ENCODE data around the gene FOXI2.

Gene FOXI2

DNA sequence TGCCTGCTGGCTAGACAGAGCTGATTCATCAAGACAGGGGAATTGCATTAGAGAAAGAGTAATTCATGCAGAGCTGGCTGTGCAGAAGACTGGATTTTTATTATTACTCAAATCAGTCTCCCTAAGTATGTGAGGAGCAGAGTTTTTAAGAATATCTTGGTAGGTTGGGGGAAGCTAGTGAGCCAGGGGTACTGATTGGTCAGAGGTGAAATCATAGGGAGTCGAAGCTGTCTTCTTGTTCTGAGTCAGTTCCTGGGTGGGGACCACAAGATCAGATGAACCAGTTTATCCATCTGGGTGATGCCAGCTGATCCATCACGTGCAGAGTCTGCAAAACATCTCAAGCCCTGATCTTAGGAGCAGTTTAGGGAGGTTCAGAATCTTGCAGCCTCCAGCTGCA is 39.8 kb downstream of the FOXI2 start:
- no peak for ATAC-seq (ENCODE audit: insufficient read depth, low read depth)
- no peak overlapping the region for H3K27ac ChIP-seq (ENCODE audit: low read length)
- H3K4me1 ChIP-seq (ENCODE audit: insufficient read depth, low read length), result no peaks in the 10 kb centered on the region

DNA sequence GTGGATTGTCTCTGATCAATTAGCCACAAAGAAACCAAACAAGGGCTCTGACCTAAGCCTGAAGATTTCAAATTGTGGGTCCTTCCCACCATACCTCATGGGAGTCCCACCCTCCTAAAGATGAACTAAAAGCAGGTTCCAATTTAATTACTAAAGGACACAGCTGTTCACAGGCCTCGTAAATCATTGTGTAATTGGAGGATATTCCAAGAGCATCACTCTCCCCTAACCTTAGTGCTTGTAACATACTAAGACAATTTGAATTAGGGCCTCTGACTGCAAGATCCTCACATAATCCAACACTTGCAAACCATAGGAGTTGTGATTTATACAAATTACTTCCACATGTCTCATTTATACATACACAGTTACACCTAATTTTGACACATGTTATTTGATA is 44.4 kb downstream of the FOXI2 start:
- Histone ChIP-seq H3K4me2 (ENCODE audit: insufficient read depth, low read length) (no peak overlapping the region), H3K9me3 (ENCODE audit: insufficient read depth, low read length, severe bottlenecking) (no peaks in the 10 kb centered on the region), H3K9ac (ENCODE audit: low read depth, low read length) (no peak overlapping the region), H3K27ac (ENCODE audit: low read length) (no peak overlapping the region), H3K79me2 (ENCODE audit: insufficient read depth, low read length) (no peaks in the 10 kb centered on the region), H3K27me3 (ENCODE audit: insufficient read depth, low read length, poor library complexity) (no peaks in the 10 kb centered on the region), H3K4me3 (ENCODE audit: low read depth in 1 of 2, low read length in 2 of 2) (no peak overlapping the region), H2AFZ (ENCODE audit: low read depth, low read length) (no peak overlapping the region), H4K20me1 (ENCODE audit: insufficient read depth, low read length) (no peaks in the 10 kb centered on the region), H3K36me3 (ENCODE audit: insufficient read depth, low read length) (no peaks in the 10 kb centered on the region), H3K4me1 (ENCODE audit: insufficient read depth, low read length) (no peaks in the 10 kb centered on the region)
- DNase-seq, result no peak
- no peak for TF ChIP-seq EZH2 (IDR thresholded peaks at IDR 0.05; ENCODE audit: borderline replicate concordance, low read depth, low read length, severe bottlenecking)
- TF ChIP-seq, protein P1, sequence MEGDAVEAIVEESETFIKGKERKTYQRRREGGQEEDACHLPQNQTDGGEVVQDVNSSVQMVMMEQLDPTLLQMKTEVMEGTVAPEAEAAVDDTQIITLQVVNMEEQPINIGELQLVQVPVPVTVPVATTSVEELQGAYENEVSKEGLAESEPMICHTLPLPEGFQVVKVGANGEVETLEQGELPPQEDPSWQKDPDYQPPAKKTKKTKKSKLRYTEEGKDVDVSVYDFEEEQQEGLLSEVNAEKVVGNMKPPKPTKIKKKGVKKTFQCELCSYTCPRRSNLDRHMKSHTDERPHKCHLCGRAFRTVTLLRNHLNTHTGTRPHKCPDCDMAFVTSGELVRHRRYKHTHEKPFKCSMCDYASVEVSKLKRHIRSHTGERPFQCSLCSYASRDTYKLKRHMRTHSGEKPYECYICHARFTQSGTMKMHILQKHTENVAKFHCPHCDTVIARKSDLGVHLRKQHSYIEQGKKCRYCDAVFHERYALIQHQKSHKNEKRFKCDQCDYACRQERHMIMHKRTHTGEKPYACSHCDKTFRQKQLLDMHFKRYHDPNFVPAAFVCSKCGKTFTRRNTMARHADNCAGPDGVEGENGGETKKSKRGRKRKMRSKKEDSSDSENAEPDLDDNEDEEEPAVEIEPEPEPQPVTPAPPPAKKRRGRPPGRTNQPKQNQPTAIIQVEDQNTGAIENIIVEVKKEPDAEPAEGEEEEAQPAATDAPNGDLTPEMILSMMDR (IDR thresholded peaks at IDR 0.05; ENCODE audit: borderline replicate concordance, extremely low read depth, low read length, poor library complexity, severe bottlenecking), result no peak
- no peak for ATAC-seq (ENCODE audit: insufficient read depth, low read depth)

More for the DNA sequence above, 39.8 kb downstream of the FOXI2 start:
- H3K4me2 ChIP-seq (ENCODE audit: insufficient read depth, low read length), result no peak overlapping the region
- H3K79me2 ChIP-seq (ENCODE audit: insufficient read depth, low read length), result no peaks in the 10 kb centered on the region
- H3K9me3 ChIP-seq (ENCODE audit: insufficient read depth, low read length, severe bottlenecking), result no peaks in the 10 kb centered on the region
- no peaks in the 10 kb centered on the region for H3K27me3 ChIP-seq (ENCODE audit: insufficient read depth, low read length, poor library complexity)
- no peak for TF ChIP-seq EZH2 (IDR thresholded peaks at IDR 0.05; ENCODE audit: borderline replicate concordance, low read depth, low read length, severe bottlenecking)
- TF ChIP-seq, protein P1 (IDR thresholded peaks at IDR 0.05; ENCODE audit: borderline replicate concordance, extremely low read depth, low read length, poor library complexity, severe bottlenecking), result no peak
- no peak overlapping the region for H2AFZ ChIP-seq (ENCODE audit: low read depth, low read length)
- no peak for DNase-seq
- H3K9ac ChIP-seq (ENCODE audit: low read depth, low read length), result no peak overlapping the region
- no peak overlapping the region for H3K4me3 ChIP-seq (ENCODE audit: low read depth in 1 of 2, low read length in 2 of 2)
- no peaks in the 10 kb centered on the region for H3K36me3 ChIP-seq (ENCODE audit: insufficient read depth, low read length)
- no peaks in the 10 kb centered on the region; the same call in 1 of the 2 replicates for H4K20me1 ChIP-seq (ENCODE audit: insufficient read depth, low read length)

- Histone ChIP-seq H3K79me2 (ENCODE audit: insufficient read depth, low read length) (no peaks in the 10 kb centered on the region), H3K4me1 (ENCODE audit: insufficient read depth, low read length) (no peaks in the 10 kb centered on the region), H3K36me3 (ENCODE audit: insufficient read depth, low read length) (no peaks in the 10 kb centered on the region), H3K27ac (ENCODE audit: low read length) (no peak overlapping the region), H4K20me1 (ENCODE audit: insufficient read depth, low read length) (no peaks in the 10 kb centered on the region), H3K4me2 (ENCODE audit: insufficient read depth, low read length) (no peak overlapping the region), H3K27me3 (ENCODE audit: insufficient read depth, low read length, poor library complexity) (peaks cover 12% of the 10 kb centered on the region), H2AFZ (ENCODE audit: low read depth, low read length) (no peak overlapping the region), H3K9me3 (ENCODE audit: insufficient read depth, low read length, severe bottlenecking) (no peaks in the 10 kb centered on the region), H3K4me3 (ENCODE audit: low read depth in 1 of 2, low read length in 2 of 2) (no peak overlapping the region), H3K9ac (ENCODE audit: low read depth, low read length) (no peak overlapping the region)
- ATAC-seq (ENCODE audit: insufficient read depth, low read depth) (no peak), DNase-seq (no peak)
- TF ChIP-seq EZH2 (IDR thresholded peaks at IDR 0.05; ENCODE audit: borderline replicate concordance, low read depth, low read length, severe bottlenecking), result no peak
- TF ChIP-seq, protein P1 (IDR thresholded peaks at IDR 0.05; ENCODE audit: borderline replicate concordance, extremely low read depth, low read length, poor library complexity, severe bottlenecking), result no peak
Observed at GRCh38 chr10:127787873-127788272, 50.9 kb downstream of the FOXI2 start.

All from DND-41 (cell line).